Hepatocyte (in vitro differentiated cells): ENCODE data around the gene MAPKAP1. TPM values are rescaled to one million over a fixed set of nuclear protein-coding genes. Genes with fewer than 3 reads are reported as not detected.

Source experiments
- DNase-seq: peaks from one replicate; pipeline ENCODE4 v3.0.0-alpha.2; 2016; ENCODE audit warnings: low spot score
- H2AFZ ChIP-seq: fragments of 200-600 bp; sonication (generic); 2 replicates; pipeline ENCODE4 v1.6.0; 2016; ENCODE audit warnings: antibody characterized with exemption, mild to moderate bottlenecking
- H3K27ac ChIP-seq: fragments of 200-600 bp; sonication (generic); 2 replicates; pipeline ENCODE4 v1.5.1; 2016; ENCODE audit warnings: mild to moderate bottlenecking
- H3K27me3 ChIP-seq: fragments of 200-600 bp; sonication (generic); 2 replicates; pipeline ENCODE4 v1.6.1; 2016
- H3K36me3 ChIP-seq: fragments of 200-600 bp; sonication (generic); replicated peaks from 2 replicates; pipeline ENCODE4 v1.5.1; 2016; ENCODE audit warnings: low read depth; ENCODE audit not compliant: insufficient read depth
- H3K4me1 ChIP-seq: fragments of 200-600 bp; sonication (generic); 2 replicates; pipeline ENCODE4 v1.5.1; 2016; ENCODE audit warnings: mild to moderate bottlenecking, moderate library complexity; ENCODE audit not compliant: insufficient read depth
- H3K4me2 ChIP-seq: fragments of 200-600 bp; sonication (generic); 2 replicates; pipeline ENCODE4 v1.6.0; 2016
- H3K4me3 ChIP-seq: fragments of 200-600 bp; sonication (generic); 2 replicates; pipeline ENCODE4 v1.5.1; 2016; ENCODE audit warnings: mild to moderate bottlenecking
- H3K79me2 ChIP-seq: fragments of 200-600 bp; sonication (generic); 2 replicates; pipeline ENCODE4 v1.6.0; 2017; ENCODE audit warnings: mild to moderate bottlenecking
- H3K9me2 ChIP-seq: fragments of 200-600 bp; sonication (generic); replicated peaks from 2 replicates; pipeline ENCODE4 v1.6.0; 2017; ENCODE audit warnings: mild to moderate bottlenecking; ENCODE audit not compliant: insufficient read depth
- H3K9me3 ChIP-seq: fragments of 200-600 bp; sonication (generic); 2 replicates; pipeline ENCODE4 v1.5.1; 2016; ENCODE audit warnings: low read depth, mild to moderate bottlenecking
- H4K20me1 ChIP-seq: fragments of 200-600 bp; sonication (generic); 2 replicates; pipeline ENCODE4 v1.6.0; 2016; ENCODE audit warnings: mild to moderate bottlenecking; ENCODE audit not compliant: insufficient read depth, poor library complexity, severe bottlenecking
- CTCF ChIP-seq: fragments of 200-600 bp; sonication (generic); IDR thresholded peaks from 2 replicates; pipeline ENCODE4 v1.5.1; 2016; ENCODE audit warnings: antibody characterized with exemption, mild to moderate bottlenecking; ENCODE audit not compliant: poor library complexity
- EZH2 ChIP-seq: fragments of 200-600 bp; sonication (generic); IDR thresholded peaks from 2 replicates; pipeline ENCODE4 v1.6.1; 2016; ENCODE audit warnings: antibody characterized with exemption, mild to moderate bottlenecking, borderline replicate concordance
- EZH2phosphoT487 ChIP-seq: fragments of 200-600 bp; sonication (generic); IDR thresholded peaks from one replicate; pipeline ENCODE4 v1.6.1; 2018; ENCODE audit warnings: antibody characterized with exemption, mild to moderate bottlenecking, low read depth, moderate library complexity; ENCODE audit not compliant: unreplicated experiment, severe bottlenecking
- WGBS: methylation state at CpG from one replicate; pipeline ENCODE4 v1.1.6; 2016; ENCODE audit warnings: low lambda C conversion rate; ENCODE audit errors: missing lambda C conversion rate; 5-methylcytosine and 5-hydroxymethylcytosine counted together
- polyA plus RNA-seq: library from polyadenylated mRNA; unstranded; fragments of >200 nt; fragmentation: Nextera tagmentation; extraction: Ambion mirVana; gene quantifications from 2 replicates; pipeline ENCODE4 v1.2.1, GENCODE V29; 2016
- total RNA-seq: library from RNA; depleted of rRNA; stranded (reverse); fragments of >200 nt; gene quantifications from 2 replicates; pipeline ENCODE4 v1.2.3, GENCODE V29; 2014

The MAPKAP1 gene
- total and polyA plus RNA-seq, 2 experiments from 2014 or later = 74.5 to 79.4 TPM

GRCh38 chr9:125587819-125588460 lies 119.1 kb downstream of the MAPKAP1 start:
- TF ChIP-seq EZH2 (no peak), CTCF (no peak), EZH2phosphoT487 (no peak)
- Histone ChIP-seq H3K79me2 (peaks cover 58% of the 10 kb centered on the region), H3K27me3 (no peaks in the 10 kb centered on the region), H3K27ac (no peak overlapping the region), H4K20me1 (peaks cover 18% of the 10 kb centered on the region), H2AFZ (no peak overlapping the region), H3K4me2 (no peak overlapping the region), H3K9me3 (no peaks in the 10 kb centered on the region), H3K4me3 (no peak overlapping the region), H3K9me2 (no peaks in the 10 kb centered on the region), H3K36me3 (no peaks in the 10 kb centered on the region), H3K4me1 (no peaks in the 10 kb centered on the region)
- WGBS = 97% methylated on average over 5 of the region's 5 CpGs
- DNase-seq = no peak

GRCh38 chr9:125586172-125586511 lies 120.9 kb downstream of the MAPKAP1 start:
- no peaks in the 10 kb centered on the region for H3K9me3 ChIP-seq
- no peaks in the 10 kb centered on the region for H3K4me1 ChIP-seq
- WGBS = 75% methylated on average over 3 of the region's 3 CpGs
- H3K4me2 ChIP-seq = no peak overlapping the region
- H3K4me3 ChIP-seq = no peak overlapping the region
- H4K20me1 ChIP-seq = peaks cover 18% of the 10 kb centered on the region
- H3K36me3 ChIP-seq = no peaks in the 10 kb centered on the region
- TF ChIP-seq CTCF (no peak), EZH2phosphoT487 (no peak), EZH2 (no peak)
- no peaks in the 10 kb centered on the region for H3K27me3 ChIP-seq
- H2AFZ ChIP-seq = no peak overlapping the region
- no peak overlapping the region for H3K27ac ChIP-seq
- H3K9me2 ChIP-seq = no peaks in the 10 kb centered on the region
- peaks cover 46% of the 10 kb centered on the region for H3K79me2 ChIP-seq
- no peak for DNase-seq

GRCh38 chr9:125585503-125586171 lies 121.4 kb downstream of the MAPKAP1 start:
- Histone ChIP-seq H3K9me3 (no peaks in the 10 kb centered on the region), H3K27ac (no peak overlapping the region), H3K79me2 (peaks cover 41% of the 10 kb centered on the region), H2AFZ (no peak overlapping the region), H3K4me1 (no peaks in the 10 kb centered on the region), H3K4me2 (no peak overlapping the region), H3K9me2 (no peaks in the 10 kb centered on the region), H3K27me3 (no peaks in the 10 kb centered on the region), H4K20me1 (peaks cover 18% of the 10 kb centered on the region), H3K4me3 (no peak overlapping the region), H3K36me3 (no peaks in the 10 kb centered on the region)
- no peak for TF ChIP-seq EZH2phosphoT487
- no peak for TF ChIP-seq CTCF
- TF ChIP-seq EZH2 = no peak
- no peak for DNase-seq
- WGBS = 98% methylated on average over 11 of the region's 11 CpGs
